Inflammatory macrophage (primary cell): ENCODE results near the gene GZF1.

Experiments used
- DNase-seq, 2 donors: peaks; one replicate each; pipeline ENCODE4 v3.0.0-alpha.2; 2020 to 2022

Gene GZF1

GRCh38 chr20:23409800-23410199 is 47.8 kb downstream of the GZF1 start:
- DNase-seq: no peak

- no peak for DNase-seq
These were observed 49.1 kb downstream of the GZF1 start for GRCh38 chr20:23410916-23411695.

DNA sequence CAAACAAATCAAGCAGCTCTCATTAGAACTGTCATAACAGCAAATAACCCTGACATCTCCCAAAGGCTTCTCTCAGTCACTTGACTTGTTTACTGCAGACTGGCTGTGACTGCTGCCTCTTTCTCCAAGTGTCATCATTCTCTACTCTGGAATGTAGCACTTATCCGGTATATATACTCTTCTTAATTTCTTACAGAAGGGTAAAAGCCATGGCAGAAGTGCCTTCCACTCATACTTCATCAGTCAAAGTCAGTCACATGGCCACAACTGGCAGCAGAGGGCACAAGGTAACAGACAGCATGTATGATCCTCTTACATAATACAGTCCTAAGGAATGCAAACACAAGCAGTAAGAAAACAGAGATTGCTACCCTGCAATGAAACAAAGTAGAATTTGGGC is 50.0 kb downstream of the GZF1 start:
- DNase-seq: peak in 1 of 2 donors; percentile 7

DNA sequence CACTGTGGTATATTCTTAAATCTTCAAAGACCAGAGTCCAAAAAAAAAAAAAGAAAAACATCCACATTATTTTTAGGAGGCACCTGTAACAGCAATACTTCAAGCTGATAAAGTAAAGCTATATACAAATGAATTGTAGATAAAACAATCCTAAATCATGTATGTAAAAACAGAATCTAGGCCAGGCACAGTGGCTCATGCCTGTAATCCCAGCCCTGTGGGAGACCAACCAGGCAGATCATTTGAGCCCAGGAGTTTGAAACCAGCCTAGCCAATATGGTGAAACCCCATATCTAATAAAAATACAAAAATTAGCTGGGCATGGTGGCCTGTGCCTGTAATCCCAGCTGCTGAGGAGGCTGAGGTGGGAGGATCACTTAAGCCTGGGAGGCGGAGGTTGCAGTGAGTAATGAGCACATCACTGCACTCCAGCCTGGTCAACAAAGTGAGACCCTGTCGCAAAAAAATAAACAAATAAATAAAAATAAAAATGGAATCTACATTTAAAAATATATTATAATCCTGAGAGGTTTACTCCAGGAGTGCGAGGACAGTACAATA is 52.0 kb downstream of the GZF1 start:
- no peak for DNase-seq

DNA sequence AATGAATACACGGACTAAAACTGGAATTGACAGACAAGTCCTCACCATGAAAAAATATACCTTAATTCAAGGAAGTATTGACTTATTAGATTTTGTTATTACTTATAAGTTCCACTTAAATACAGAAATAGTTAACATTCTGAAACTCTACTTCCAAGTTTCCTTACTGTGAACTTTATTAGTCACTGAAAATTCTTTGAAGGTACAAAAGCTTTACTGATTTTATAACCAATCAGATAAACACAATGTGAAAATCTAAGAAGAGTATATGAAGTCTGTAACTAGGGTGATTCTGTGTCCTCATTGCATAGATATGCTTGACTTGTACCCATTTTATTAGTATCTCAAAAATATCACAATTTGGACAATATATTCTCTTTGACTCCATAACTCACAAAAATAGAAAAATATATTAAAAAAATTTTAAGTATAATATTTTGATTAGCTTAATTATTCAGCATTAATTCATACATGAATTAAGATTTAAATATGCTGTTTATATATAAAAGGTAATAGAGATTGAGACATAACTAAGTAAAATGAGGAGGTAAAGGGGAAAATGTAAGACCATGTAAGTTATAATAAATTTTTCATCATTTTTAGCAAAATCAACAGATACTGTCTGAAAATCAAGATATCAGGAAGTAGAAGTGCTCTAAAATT is 52.7 kb downstream of the GZF1 start:
- no peak for DNase-seq

DNA sequence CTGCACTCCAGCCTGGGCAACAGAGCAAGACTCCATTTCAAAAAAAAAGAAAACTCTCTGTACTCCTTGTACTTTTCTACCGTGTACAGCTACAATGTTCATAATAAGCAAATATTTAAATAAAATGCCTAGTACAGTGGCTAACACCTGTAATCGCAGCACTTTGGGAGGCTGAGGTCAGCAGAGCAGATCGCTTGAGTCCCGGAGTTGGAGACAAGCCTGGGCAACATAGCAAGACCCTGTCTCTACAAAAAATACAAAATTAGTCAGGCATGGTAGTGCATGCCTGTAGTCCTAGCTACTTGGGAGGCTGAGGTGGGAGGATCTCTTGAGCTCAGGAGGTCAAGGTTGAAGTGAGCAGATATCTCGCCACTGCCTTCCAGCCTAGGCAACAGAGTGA is 53.6 kb downstream of the GZF1 start:
- no peak for DNase-seq

GRCh38 chr20:23415959-23416583 is 54.1 kb downstream of the GZF1 start:
- no peak for DNase-seq

DNA sequence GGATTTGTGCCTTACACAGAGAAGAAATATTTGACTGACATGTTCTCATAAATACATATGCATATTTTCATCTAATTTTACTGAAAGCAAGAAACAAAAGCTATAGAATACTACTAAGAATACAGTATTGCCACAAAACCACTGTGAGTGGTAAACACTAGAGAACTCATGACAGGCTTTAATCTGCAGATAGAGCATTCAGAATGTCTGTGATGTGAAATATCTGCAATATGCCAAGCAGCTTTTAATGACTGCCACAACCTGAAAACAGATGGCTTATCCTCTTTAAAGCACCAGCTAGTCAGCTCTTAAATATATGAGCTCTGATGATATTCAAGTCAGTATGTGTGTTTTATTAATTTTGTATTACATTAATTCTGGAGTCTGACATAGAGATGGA is 55.9 kb downstream of the GZF1 start:
- no peak for DNase-seq

DNA sequence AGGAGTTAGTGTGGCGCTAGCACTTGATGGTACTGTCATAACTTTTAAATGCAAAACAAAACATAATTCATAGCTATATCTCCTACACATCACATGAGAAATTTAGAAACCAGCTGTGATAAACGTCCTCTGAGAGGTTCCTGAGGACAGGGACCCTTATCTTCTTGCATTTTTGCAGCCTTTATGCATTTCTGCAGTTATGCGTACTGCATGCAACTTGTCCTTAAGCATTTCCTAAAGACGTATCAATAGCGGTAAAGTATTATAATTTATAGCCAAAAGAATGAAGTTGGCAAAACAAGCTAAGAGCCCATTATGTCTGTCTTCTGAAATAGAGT is 57.6 kb downstream of the GZF1 start:
- peak in 1 of 2 donors; percentile 4 for DNase-seq

DNA sequence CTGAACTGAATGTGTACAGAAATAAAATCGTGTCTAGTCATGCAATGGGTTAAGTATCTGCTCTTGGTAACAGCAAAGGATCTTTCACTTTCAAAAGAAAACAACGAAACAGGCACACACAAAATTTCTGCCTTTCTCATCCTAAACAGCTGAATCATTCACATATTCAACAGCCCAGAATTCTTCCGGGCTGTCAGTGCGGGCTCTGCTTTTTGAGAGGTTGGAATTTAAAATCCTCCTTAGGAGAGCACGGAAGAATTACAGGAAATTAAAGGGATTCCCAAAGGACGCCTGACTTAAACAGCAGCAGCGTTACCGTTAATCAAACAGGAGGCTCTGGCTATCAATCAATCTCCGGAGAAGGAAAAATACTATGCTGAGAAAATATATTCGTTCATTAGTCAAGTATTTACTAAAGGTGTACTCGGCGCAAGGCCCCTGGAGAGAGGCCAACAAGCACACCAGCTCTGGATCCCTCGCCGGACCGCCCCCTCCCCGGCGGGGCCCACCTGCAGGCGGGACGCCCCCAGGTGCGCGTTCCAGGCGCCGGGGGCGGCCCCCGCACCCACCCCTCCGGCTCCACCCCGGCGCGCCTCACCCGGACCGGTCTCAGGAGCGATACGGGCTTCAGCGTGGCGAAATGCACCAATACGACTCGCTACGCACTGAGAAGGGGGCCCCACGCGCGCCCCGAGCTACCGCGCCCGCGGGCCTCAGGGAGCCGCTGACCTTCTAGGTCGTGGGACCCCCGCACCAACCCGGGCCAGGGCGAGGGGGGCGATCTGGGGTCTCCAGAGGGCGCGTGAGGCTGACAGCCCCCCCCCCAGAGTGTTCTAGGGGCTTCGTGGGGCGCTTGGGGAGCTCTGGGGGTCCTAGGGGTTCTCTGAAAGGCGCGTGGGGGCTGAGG is 58.3 kb downstream of the GZF1 start:
- DNase-seq: peak; percentile 11 to 24

- peak; percentile 93 to 96 for DNase-seq
These were observed 59.3 kb downstream of the GZF1 start, which contains the start of gene NAPB for GRCh38 chr20:23420943-23421931. Gene NAPB (minus strand): TSS chr20:23421488. CDS start chr20:23421402, 86 bp downstream.
